ENCODE results near the gene MST1. TPM values are rescaled to one million over a fixed set of nuclear protein-coding genes. Genes with fewer than 3 reads are reported as not detected.

Gene MST1
- total RNA-seq, 1 donor from 2014 or later: 8.3 TPM

DNA sequence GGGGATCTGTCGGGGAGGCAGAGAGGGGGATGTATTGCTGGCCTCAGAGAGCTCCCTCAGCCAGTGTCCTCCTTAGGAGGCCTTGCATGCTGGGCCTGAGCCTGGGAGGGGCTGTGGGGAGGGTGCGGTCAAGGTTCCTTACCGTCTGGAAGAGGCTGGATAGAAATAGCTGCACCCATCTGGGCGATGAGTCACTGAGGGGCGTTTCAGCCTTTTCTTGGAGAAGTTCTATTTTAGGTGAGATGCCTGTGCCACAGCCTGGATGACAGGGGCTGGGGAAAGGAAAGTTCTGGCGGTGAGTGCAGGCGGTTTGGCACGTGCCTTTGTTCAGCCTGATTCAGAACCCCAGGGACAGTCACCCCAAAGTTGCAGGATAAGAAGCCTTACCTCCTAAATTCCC is 50.8 kb downstream of the MST1 start:
- Mint-ChIP-seq H3K4me3 (ENCODE audit: low read depth) (no peak overlapping the region), H3K9me3 (no peaks in the 10 kb centered on the region), H3K27ac (no peak overlapping the region), H3K4me1 (ENCODE audit: low read depth) (no peaks in the 10 kb centered on the region), H3K36me3 (ENCODE audit: low read depth) (no peaks in the 10 kb centered on the region), H3K27me3 (ENCODE audit: low read depth) (no peaks in the 10 kb centered on the region)
- no peak for DNase-seq (ENCODE audit: low spot score)
- intact Hi-C loops (cut with micrococcal nuclease): no loop called here

DNA sequence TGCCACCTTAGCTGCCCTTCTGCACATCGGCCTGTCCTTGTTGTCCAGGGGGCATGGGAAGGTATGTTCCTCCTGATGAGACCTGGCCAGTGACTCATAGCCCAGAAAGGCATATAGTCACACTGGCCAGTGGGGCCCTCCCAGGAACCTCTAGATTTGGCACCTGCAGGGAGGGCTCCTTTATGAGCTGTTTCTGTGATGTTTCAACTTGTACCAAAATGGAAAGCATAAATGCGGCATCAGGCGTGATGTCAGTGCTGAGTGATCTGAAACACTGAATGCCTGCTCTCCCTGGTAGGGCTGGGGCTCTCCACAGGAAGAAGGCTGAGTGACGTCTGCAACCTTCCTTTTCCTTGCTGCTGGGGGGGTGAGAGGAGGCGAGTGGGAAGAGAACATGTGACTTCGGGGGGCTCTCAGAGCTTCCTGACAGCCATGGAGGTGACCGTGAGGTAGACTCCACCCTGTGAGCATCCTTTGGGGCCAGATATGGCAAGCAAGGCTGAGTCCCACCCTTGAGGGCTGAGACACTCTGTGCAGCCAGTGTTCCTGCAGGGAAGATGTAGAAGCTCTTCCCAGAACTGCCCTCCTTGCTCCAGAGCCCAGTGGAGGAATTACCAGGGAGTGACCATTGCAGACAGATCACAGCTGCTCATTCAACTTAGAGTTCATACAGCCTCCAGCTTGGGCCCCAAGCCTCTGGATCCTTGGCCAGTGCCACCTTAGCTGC is 52.2 kb downstream of the MST1 start:
- no peak for DNase-seq (ENCODE audit: low spot score)
- Mint-ChIP-seq H3K4me1 (ENCODE audit: low read depth) (no peaks in the 10 kb centered on the region), H3K36me3 (ENCODE audit: low read depth) (no peaks in the 10 kb centered on the region), H3K27me3 (ENCODE audit: low read depth) (no peaks in the 10 kb centered on the region), H3K4me3 (ENCODE audit: low read depth) (no peak overlapping the region), H3K27ac (peak overlapping the region; percentile 18), H3K9me3 (peaks cover under 1% of the 10 kb centered on the region)
- intact Hi-C loops (cut with micrococcal nuclease): no loop called here

GRCh38 chr3:49634736-49635135 is 54.5 kb downstream of the MST1 start:
- peaks cover 10% of the 10 kb centered on the region for H3K9me3 Mint-ChIP-seq

More at GRCh38 chr3:49634736-49635135, 54.5 kb downstream of the MST1 start:
- no peaks in the 10 kb centered on the region for H3K4me1 Mint-ChIP-seq (ENCODE audit: low read depth)
- intact Hi-C loops (cut with micrococcal nuclease): no loop called here
- no peak for DNase-seq (ENCODE audit: low spot score)
- no peaks in the 10 kb centered on the region for H3K36me3 Mint-ChIP-seq (ENCODE audit: low read depth)
- no peak overlapping the region for H3K27ac Mint-ChIP-seq
- H3K4me3 Mint-ChIP-seq (ENCODE audit: low read depth): no peak overlapping the region
- H3K27me3 Mint-ChIP-seq (ENCODE audit: low read depth): no peaks in the 10 kb centered on the region

Other genes starting within 250 kb of the MST1 start
- 17.0 and 25.9 TPM in 2 replicates for gene DAG1, start 219.2 kb downstream of the MST1 start, total RNA-seq
- 0.09 and 0.11 TPM in 2 replicates for gene BSN, start 135.0 kb downstream of the MST1 start, total RNA-seq
- 111 and 113 TPM in 2 replicates for gene APEH, start 15.1 kb downstream of the MST1 start, total RNA-seq
- 43.0 and 45.1 TPM in 2 replicates for gene RNF123, start 83 bp upstream of the MST1 start, total RNA-seq
- not detected in 2 replicates for gene AMIGO3, start 30.2 kb upstream of the MST1 start, total RNA-seq
- gene GMPPB, start 34.5 kb upstream of the MST1 start, total RNA-seq: 45.9 and 48.0 TPM in 2 replicates
- gene IP6K1, start 97.1 kb upstream of the MST1 start, total RNA-seq: 36.9 and 40.7 TPM in 2 replicates
- gene CDHR4, start 110.4 kb upstream of the MST1 start, total RNA-seq: 0.16 TPM in 1 of 2 replicates, not detected in the other
- gene INKA1, start 113.8 kb upstream of the MST1 start, total RNA-seq: 1.2 and 2.3 TPM in 2 replicates
- gene UBA7, start 124.5 kb upstream of the MST1 start, total RNA-seq: 92.0 and 95.7 TPM in 2 replicates
- gene TRAIP, start 167.1 kb upstream of the MST1 start, total RNA-seq: 21.0 and 26.6 TPM in 2 replicates
- gene CAMKV, start 180.4 kb upstream of the MST1 start, total RNA-seq: 0.39 and 0.46 TPM in 2 replicates
- gene MST1R, start 214.4 kb upstream of the MST1 start, total RNA-seq: 1.2 and 1.3 TPM in 2 replicates
- 15.1 and 15.7 TPM in 2 replicates for gene MON1A, start 240.3 kb upstream of the MST1 start, total RNA-seq